ENCODE results near the gene S100A1. TPM values are rescaled to one million over a fixed set of nuclear protein-coding genes. Genes with fewer than 3 reads are reported as not detected.

S100A1 gene
- total RNA-seq, 1 donor from 2014 or later, result not detected

DNA sequence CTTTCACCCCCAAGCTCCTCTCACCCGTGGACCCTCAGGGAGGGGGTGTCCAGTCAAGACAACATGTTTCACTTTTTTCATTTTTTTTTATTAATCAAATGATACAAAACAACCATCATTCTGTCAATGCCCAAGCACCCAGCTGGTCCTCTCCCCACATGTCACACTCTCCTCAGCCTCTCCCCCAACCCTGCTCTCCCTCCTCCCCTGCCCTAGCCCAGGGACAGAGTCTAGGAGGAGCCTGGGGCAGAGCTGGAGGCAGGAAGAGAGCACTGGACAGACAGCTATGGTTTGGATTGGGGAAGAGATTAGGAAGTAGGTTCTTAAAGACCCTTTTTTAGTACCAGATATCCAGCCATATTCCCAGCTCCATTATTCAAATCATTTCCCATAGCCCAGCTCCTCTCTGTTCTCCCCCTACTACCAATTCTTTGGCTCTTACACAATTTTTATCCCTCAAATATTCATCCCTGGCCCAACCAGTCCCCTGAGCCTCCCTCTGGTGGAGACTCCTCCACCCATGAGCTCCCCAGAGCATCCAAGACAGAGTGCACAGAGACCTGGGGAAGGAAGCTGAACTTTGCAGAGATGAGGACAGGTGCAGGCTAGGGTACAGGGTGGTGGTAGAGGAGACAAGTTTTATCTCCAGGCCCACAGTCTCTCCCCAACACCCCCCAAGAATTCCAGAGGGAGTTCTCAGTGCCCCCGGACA, 13.9 kb upstream of the S100A1 start:
- Histone ChIP-seq H3K4me3 (ENCODE audit: low read depth, low read length) (peak overlapping the region; percentile 63), H3K27me3 (ENCODE audit: control insufficient read depth, insufficient read depth, low read length) (no peaks in the 10 kb centered on the region), H3K36me3 (ENCODE audit: control insufficient read depth, insufficient read depth, low read length) (peaks cover 14% of the 10 kb centered on the region)
- peak; percentile 14 for DNase-seq (ENCODE audit: low read depth)
- TF ChIP-seq, protein P1, sequence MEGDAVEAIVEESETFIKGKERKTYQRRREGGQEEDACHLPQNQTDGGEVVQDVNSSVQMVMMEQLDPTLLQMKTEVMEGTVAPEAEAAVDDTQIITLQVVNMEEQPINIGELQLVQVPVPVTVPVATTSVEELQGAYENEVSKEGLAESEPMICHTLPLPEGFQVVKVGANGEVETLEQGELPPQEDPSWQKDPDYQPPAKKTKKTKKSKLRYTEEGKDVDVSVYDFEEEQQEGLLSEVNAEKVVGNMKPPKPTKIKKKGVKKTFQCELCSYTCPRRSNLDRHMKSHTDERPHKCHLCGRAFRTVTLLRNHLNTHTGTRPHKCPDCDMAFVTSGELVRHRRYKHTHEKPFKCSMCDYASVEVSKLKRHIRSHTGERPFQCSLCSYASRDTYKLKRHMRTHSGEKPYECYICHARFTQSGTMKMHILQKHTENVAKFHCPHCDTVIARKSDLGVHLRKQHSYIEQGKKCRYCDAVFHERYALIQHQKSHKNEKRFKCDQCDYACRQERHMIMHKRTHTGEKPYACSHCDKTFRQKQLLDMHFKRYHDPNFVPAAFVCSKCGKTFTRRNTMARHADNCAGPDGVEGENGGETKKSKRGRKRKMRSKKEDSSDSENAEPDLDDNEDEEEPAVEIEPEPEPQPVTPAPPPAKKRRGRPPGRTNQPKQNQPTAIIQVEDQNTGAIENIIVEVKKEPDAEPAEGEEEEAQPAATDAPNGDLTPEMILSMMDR (IDR thresholded peaks at IDR 0.05; ENCODE audit: insufficient read depth, low read length, severe bottlenecking), result peak; percentile 13
- no peak for FAIRE-seq

DNA sequence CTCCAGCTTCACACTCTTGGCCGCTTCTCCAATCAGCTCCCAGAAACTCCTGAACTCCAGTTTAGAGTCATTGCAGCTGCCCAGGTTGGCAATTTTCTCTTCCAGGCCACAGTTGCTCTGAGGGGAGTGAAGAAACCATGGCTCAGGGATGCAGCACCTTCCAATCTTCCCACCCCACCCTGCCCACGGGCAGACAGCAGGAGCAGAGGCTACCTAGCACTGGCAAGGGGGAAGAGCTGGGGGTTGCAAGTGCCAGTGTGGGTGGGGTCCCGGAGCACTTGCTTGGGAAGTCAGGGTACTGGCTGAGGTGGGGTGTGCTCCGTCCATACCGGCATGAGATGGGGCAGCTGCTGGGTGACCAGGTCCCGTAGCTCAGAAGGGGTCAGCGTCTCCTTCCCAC, 13.3 kb upstream of the S100A1 start:
- DNase-seq (ENCODE audit: low read depth) (no peak), FAIRE-seq (no peak)
- Histone ChIP-seq H3K27me3 (ENCODE audit: control insufficient read depth, insufficient read depth, low read length) (no peaks in the 10 kb centered on the region), H3K36me3 (ENCODE audit: control insufficient read depth, insufficient read depth, low read length) (peaks cover 11% of the 10 kb centered on the region), H3K4me3 (ENCODE audit: low read depth, low read length) (peak overlapping the region; percentile 63)
- TF ChIP-seq, protein P1 (IDR thresholded peaks at IDR 0.05; ENCODE audit: insufficient read depth, low read length, severe bottlenecking), result no peak

DNA sequence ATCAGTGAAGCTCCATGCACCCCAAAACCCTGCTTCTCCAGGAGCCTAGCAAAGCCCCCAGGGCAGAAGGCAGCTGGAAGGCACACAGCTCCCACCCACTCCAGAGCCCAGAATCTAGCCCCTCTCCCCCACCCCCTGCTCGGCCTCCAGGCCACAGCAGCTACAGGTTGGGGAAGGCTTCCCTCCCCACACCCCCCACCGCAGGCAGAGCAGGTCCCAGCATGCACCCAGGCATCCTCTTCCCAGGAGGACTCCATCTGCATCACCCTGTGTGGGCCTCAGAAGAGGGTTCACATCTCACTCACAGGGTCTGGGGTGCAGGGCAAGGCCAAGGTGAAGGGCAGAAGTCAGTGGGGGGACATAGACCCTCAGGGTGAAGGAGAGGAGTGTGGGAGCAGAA, 12.8 kb upstream of the S100A1 start:
- H3K4me3 ChIP-seq (ENCODE audit: low read depth, low read length), result peak overlapping the region; percentile 63
- peaks cover 8% of the 10 kb centered on the region for H3K36me3 ChIP-seq (ENCODE audit: control insufficient read depth, insufficient read depth, low read length)
- TF ChIP-seq, protein P1 (IDR thresholded peaks at IDR 0.05; ENCODE audit: insufficient read depth, low read length, severe bottlenecking), result no peak
- DNase-seq (ENCODE audit: low read depth) (peak; percentile 57), FAIRE-seq (no peak)
- H3K27me3 ChIP-seq (ENCODE audit: control insufficient read depth, insufficient read depth, low read length), result no peaks in the 10 kb centered on the region

DNA sequence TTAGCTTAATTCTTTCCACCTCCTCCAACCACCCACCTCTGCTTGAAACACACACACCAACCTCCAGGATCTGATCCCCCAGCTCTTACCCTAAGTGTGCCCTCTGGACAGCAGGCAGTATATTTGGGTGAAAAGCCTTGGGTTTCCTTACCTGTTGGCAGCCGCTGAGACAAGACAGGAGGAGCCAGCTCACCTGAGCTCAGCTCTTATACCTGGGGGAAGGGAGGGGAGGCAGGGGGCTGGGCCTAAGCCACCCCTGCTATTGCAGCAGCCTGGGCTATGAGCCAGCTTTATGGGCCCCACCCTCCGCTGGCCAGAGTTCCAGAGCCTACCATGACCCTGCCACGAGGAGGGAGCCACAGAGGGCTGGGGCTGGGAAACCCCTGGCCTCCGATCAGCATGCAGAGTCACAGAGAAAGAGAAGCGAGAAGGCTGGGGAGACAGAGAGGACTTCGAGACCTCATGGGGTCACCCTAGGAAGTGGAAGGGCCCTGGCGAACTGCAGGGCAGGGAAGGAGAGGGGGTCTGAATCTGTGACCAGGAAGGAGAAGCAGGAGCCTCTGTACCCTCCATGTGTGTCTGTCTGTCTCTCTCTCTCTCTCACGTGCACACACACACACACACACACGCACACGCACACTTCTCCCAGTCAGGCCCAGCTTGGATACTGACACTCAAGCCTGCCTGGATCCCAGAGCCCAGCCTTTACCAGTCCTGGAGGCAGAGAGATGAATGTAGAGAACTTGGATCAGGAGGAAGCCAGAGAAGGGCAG, 11.9 kb upstream of the S100A1 start, which contains the start of gene S100A14:
Gene S100A14 (minus strand): TSS at position 182 of the 773 bp plus-strand sequence. CDS start 467 bp downstream, outside the sequence.
- peaks cover 8% of the 10 kb centered on the region for H3K36me3 ChIP-seq (ENCODE audit: control insufficient read depth, insufficient read depth, low read length)
- FAIRE-seq (peak; percentile 18), DNase-seq (ENCODE audit: low read depth) (peak; percentile 86)
- peak within 1 kb of the TSS; percentile 63 for H3K4me3 ChIP-seq (ENCODE audit: low read depth, low read length)
- TF ChIP-seq, protein P1 (IDR thresholded peaks at IDR 0.05; ENCODE audit: insufficient read depth, low read length, severe bottlenecking), result no peak
- no peaks in the 10 kb centered on the region for H3K27me3 ChIP-seq (ENCODE audit: control insufficient read depth, insufficient read depth, low read length)

DNA sequence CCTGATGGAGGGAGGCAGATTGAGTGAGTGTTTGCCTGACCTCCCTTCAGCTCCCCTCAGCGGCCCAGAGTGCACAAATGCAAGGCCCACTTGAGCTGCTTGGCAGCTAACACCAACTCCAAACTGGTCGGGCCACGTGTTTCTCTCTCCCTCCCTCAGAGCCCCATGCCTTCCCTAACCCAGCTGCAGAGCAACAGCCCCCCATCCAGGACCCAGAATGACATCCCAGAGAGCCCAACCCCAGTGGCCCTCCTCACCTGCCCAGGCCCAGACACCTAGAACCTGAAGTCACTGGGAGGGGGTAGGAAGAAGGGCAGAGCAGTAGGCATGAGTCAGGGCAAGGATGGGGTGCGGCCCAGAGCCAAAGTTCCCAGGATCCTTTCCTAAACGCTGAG, 11.3 kb upstream of the S100A1 start:
- FAIRE-seq, result no peak
- TF ChIP-seq, protein P1 (IDR thresholded peaks at IDR 0.05; ENCODE audit: insufficient read depth, low read length, severe bottlenecking), result no peak
- Histone ChIP-seq H3K27me3 (ENCODE audit: control insufficient read depth, insufficient read depth, low read length) (no peaks in the 10 kb centered on the region), H3K36me3 (ENCODE audit: control insufficient read depth, insufficient read depth, low read length) (peaks cover 8% of the 10 kb centered on the region), H3K4me3 (ENCODE audit: low read depth, low read length) (no peak overlapping the region)
- peak; percentile 70 for DNase-seq (ENCODE audit: low read depth)
